ENCODE results near the gene PRAMEF13.
"Not testable (repeated sequence)": the region's sequence is repeated elsewhere in the genome, so short reads cannot be mapped to it uniquely, and the experiment has no call there.

The PRAMEF13 gene, protein sequence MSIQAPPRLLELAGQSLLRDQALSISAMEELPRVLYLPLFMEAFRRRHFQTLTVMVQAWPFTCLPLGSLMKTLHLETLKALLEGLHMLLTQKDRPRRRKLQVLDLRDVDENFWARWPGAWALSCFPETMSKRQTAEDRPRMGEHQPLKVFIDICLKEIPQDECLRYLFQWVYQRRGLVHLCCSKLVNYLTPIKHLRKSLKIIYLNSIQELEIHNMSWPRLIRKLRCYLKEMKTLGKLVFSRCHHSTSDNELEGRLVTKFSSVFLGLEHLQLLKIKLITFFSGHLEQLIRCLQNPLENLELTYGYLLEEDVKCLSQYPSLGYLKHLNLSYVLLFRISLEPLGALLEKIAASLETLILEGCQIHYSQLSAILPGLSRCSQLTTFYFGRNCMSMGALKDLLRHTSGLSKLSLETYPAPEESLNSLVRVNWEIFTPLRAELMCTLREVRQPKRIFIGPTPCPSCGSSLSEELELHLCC

DNA sequence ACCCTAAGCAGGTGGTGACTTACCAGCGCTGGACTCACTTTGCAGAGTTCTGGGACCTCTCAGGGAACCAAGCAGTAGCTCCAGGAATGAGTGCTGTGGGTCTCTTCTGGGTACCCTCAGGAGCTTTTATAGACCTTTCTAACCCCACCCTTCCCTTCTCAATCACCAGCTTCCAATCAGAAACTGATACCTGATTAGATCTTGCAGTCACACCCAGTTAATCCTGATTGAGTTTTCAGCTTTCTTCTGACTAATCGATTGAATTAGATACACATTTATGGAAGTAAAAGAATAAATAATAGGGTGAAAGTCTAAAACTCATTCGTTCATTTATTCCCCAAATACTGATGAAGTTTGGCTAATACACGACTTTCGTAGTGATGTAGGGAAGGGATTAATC, at the start of gene PRAMEF13:
Gene PRAMEF13 (minus strand): TSS at position 101 of the 400 bp plus-strand sequence. CDS start 1,820 bp downstream, outside the sequence.
- not testable (repeated sequence) for DNase-seq

DNA sequence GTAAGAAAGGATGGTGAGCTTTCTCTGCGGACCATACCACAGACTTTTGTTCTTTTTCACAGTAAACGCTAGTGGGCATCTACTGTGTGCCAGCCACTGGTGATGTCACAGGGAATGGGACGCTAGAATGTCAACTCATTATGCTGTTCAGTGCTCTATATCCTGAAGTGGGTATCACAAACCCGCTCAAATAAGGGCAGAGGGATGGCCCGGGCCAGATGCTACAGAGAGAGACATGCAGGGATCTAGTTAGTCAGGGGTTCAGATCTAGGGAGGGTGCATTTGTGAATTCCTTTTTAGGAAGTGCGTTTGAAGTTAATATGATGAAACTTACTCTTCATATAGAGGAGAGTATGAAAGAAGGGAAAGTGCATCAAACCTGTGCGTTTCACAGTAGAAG, 45.9 kb upstream of the PRAMEF13 start:
- DNase-seq, result not testable (repeated sequence)

DNA sequence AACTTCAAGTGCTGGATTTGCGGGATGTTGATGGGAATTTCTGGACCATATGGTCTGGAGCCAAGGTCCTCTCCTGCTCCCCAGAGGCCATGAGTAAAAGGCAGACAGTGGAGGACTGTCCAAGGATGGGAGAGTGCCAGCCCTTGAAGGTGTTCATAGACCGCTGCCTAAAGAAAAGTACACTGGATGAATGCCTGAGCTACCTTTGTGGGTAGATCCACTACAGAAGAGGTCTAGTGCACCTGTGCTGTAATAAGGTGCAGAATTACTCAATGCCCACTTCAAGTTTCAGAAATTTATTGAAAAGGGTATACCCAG, 45.3 kb upstream of the PRAMEF13 start:
- DNase-seq, result not testable (repeated sequence)

DNA sequence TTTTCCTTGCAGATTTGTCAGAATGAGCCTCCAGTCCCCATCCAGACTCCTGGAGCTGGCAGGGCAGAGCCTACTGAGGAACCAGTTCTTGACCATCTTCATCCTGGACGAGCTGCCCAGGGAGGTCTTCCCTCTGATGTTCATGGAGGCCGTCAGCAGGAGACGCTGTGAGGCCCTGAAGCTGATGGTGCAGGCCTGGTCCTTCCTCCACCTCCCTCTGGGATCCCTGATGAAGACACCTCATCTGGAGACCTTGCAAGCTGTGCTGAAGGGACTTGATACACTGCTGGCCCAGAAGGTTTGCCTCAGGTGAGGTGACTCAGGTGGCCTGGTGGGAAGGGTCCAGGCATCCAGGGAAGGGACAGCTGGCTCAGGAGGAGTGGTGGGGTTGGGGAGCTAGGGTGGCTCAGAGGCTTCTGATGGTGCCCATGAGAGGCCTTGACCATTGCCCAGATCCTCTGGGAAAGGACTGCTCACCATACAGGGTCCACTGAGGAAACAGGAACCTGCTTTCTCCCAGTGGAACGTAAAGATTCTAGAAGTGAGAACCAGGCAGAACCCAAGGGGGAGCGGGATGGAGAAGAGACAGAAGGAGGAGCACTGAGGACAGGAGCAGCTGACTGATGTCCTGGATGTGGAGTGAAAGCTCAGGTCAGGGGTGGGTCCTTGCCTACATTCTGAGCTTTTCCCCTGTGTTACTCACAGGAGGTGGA, 44.8 kb upstream of the PRAMEF13 start:
- DNase-seq, result not testable (repeated sequence)

DNA sequence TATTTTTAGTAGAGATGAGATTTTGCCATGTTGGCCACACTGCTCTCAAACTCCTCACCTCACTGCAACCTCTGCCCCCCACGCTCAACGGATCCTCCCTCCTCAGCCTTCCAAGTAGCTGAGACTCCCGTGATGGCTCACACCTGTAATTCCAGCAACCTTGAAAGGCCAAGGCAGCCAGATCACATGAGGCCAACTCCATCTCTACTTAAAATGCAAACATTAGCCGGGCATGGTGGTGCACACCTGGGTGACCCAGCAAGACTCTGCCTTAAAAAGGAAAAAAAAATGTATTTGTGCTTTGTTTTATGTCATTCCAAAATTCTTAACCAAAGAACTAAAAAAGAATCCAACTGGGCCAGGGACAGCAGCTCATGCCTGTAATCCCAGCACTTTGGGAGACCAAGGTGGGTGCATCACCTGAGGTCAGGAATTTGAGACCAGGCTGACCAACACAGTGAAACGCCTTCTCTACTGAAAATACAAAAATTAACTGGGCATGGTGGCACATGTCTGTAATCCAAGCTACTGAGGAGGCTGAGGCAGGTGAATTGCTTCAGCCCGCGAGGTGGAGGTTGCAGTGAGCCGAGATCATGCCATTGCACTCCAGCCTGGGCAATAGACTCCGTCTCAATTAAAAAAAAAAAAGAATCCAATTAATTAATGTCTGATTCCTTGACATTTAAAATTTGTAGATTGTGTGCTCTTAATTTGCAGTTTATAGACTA, 42.5 kb upstream of the PRAMEF13 start:
- DNase-seq, result not testable (repeated sequence)

DNA sequence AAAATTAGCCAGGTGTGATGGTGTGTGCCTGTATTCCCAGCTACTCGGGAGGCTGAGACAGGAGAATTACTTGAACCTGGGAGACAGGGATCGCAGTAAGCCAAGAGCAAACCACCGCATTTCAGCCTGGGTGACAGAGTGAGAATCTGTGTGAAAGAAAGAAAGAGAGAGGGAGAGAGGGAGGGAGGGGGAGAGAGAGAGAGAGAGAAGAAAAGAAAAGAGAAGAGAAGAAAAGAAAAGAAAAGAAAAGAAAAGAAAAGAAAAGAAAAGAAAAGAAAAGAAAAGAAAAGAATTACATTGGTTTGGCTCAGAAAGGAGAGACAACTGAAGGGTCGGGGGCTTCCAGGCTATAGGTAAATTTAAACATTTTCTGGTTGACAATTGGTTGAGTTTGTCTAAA, 38.4 kb upstream of the PRAMEF13 start:
- DNase-seq, result not testable (repeated sequence)

DNA sequence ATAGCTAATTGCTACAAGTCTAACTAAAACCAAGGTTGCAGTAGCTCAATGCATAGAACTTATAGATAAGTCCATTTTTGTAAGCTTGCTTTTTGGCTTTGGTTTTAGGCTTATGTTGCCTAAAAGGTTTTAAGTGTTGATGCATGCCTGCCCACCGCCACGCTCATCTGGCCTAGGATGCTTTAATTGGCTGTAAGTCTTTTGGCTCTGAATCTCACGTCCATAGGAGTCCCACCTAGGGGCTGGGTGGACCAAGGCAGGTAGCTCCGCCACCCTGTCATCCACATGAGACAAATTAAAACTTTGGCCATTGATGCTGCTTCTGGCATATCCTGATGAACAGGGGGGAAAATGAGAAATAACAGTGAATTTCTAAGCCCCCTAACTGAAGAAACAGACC, 36.4 kb upstream of the PRAMEF13 start:
- not testable (repeated sequence) for DNase-seq

DNA sequence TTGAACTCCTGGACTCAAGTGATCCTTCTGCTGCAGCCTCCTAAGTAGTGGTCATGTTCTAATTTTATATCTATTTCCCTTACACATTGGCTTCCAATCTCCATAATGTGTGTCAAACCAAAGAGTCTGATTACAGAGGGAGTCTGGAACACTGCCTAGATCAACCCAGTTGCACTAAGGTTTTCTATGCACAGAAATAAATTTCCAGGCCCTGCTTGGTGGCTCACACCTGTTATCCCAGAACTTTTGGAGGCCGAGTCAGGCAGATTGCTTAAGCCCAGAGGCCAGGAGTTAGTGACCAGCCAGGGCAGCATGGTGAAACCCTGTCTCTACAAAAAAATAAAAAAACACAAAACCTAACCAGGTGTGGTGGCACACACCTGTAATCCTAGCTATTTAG, 32.8 kb upstream of the PRAMEF13 start:
- not testable (repeated sequence) for DNase-seq

DNA sequence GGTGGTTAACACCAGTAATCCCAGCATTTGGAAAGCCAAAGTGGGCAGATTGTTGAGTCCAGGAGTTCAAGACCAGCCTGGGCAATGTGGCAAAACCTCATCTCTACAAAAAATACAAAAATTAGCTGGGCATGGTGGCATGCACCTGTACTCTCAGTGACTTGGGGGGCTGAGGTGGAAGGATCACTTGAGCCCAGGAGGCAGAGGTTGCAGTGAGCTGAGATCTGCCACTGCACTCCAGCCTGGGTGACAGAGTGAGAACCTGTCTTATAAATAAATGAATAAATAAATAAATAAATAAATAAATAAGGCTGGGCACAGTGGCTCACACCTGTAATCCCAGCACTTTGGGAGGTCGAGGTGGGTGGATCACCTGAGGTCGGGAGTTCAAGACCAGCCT, 30.8 kb upstream of the PRAMEF13 start:
- not testable (repeated sequence) for DNase-seq

DNA sequence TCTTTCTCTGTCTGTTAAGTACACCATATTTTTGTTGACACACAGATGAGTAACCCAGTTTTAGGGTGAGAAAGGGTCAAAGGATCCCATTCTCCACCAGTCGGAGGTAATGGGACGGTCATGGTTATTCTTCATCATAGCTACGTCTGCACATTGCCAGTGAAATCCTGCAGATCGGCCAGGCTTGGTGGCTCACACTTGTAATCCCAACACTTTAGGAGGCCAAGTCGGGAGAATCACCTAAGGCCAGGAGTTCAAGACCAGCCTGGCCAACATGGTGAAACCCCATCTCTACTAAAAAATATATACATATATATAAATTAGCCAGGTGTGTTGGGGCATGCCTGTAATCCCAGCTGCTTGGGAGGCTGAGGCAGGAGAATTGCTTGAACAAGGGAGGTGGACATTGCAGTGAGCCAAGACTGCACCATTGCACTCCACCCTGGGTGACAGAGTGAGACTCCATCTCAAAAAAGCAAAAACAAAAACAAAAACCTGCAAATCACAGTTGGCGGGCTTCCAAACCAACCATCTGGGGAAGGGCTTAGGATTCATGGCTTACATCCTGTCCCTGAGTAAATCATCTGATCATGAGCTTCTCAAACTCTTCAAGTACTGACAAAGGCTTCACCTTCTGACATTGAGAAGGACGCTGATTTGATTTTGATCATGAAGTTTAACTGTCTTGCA, 30.0 kb upstream of the PRAMEF13 start:
- not testable (repeated sequence) for DNase-seq

DNA sequence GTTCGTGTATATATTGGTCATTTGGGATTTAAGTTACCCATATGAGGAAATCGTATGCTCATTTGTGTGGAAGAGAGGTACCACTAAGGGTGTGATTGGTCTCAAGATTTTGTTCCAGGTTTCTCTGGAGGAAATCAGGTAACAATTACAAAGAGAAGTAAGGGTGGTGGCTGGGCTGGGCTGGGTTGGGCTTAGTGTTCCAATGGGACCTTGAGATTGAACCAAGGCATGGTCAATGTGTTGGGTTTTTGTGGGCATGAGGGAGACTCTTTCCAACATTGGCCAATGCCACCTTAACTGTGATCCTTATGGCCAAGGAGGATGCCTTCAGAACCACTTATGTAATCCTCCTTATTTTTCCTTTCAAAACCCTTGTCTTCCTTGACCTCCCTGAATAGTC, 29.4 kb upstream of the PRAMEF13 start:
- not testable (repeated sequence) for DNase-seq

DNA sequence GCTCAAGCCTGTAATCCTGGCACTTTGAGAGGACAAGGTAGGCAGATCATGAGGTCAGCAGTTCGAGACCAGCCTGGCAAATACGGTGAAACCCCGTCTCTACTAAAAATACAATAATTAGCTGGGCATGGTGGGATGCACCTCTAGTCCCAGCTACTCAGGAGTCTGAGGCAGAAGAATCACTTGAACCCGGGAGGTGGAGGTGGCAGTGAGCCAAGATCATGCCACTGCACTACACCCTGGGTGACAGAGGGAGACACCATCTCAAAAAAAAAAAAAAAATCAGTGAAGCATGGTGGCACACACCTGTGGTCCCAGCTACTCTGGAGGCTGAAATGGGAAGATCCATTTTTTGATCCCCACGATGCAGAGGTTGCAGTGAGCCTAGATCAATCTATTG, 28.9 kb upstream of the PRAMEF13 start:
- DNase-seq, result not testable (repeated sequence)

DNA sequence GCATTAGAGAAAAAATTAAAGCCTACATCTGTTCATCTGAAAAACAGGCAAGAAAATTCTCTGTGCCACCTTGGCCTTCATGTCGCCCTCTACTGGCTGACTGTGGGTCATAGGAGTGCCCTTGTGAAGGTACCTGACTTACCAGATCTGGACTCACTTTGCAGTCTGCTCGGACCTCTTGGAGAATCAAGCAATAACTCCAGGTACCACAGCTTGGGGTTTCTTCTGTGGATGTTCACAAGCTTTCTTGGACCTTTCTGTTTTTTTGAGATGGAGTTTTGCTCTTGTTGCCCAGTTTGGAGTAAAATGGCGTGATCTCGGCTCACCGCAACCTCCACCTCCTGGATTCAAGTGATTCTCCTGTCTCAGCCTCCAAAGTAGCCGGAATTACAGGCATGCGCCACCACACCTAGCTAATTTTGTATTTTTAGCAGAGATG, 27.2 kb upstream of the PRAMEF13 start:
- no peak for DNase-seq

DNA sequence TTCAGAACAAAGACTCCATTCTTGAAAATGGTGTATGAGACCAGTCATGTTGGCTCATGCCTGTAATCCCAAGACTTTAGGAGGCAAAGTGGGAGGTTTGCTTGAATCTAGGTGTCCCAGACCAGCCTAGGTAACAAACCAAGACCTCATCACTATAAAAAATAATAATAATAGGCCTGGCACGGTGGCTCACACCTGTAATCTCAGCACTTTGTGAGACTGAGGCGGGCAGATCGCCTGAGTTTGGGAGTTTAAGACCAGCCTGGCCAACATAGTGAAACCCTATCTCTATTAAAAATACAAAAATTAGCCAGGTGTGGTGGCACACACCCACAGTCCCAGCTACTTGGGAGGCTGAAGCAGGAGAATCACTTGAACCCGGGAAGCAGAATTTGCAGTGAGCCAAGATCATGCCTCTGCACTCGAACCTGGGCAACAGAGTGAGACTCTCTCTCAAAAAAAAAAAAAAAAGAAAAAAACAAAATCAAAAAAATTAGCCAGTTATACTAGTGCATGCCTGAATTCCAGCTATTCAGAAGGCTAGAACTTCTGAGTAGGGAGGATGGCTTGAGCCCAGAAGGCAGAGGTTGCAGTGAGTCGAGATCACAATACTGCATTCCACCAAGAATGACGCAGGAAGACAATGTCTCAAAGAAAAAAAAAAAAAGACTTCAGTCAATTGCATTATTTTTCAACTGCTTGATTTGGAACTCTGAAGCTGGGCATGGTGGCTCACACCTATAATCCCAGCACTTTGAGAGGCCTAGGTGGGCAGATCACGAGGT, 26.3 kb upstream of the PRAMEF13 start:
- not testable (repeated sequence) for DNase-seq

DNA sequence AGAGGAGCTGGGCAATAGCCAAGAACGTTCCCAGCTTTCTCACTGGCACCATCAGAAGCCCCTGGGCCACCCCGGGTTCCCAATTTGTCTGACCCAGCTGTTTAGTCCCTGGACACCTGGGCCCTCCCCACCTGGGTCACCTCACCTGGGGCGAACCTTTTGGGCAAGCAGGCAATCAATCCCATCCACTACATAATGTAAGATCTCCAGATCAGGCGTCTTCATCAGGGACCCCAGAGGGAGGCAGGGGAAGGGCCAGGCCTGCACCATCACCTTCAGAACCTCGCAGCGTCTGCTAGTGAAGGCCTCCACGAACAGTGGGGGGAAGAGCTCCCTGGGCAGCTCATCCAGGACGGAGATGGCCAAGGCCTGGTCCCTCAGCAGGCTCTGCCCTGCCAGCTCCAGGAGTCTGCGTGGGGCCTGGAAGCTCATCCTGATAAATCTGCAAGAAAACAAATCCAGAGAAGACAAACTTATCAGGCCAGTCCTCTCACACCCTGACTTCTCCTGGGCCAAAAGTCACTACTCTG, 24.5 kb upstream of the PRAMEF13 start, which contains the start of gene PRAMEF18:
Gene PRAMEF18 (minus strand): TSS at position 480 of the 530 bp plus-strand sequence. CDS start 48 bp downstream, at position 432.
- DNase-seq, result not testable (repeated sequence)

DNA sequence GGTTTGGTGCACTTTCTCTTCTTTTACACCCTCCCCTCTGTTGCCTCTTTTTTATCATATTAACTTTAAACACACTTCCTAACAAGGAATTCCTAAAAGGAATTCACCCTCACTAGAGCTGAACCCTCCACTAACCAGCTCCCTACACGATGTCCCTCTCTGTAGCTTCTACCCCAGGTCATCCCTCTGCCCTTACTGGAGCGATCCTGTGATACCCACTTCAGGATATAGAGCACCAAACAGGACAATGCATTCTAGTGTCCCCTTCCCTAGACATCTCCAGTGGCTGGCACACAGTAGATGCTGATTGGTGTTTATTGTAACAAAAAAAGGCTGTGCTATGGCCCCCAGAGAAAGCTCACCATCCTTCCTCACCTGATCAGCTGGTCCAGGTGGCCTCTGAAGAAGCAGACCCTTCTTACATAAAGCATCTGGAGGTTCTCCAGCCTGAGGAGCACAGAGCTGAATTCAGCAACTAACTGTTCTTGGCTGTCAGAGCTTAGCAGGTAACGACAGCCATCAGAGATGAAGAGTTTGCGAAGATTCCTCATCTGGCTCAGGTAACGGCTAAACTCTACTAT, 23.4 kb upstream of the PRAMEF13 start:
- no peak for DNase-seq

DNA sequence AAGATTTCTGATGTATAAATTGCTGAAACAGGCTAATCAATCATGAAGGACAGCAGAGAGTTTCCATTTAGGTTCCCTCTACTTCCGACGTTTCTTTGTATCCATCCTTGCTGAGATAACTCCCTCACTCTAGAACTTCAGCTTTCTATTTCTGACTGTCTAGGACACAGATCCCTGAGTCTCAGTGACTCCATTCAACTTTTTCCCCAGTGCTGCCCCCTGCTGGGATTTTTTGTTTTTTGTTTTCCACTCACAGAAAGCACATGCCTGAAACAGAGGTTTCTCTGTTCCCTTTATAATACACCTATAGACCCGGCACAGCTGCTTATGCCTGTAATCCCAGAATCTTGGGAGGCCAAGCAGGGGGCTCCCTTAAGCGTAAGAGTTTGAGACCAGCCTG, 21.6 kb upstream of the PRAMEF13 start:
- not testable (repeated sequence) for DNase-seq

DNA sequence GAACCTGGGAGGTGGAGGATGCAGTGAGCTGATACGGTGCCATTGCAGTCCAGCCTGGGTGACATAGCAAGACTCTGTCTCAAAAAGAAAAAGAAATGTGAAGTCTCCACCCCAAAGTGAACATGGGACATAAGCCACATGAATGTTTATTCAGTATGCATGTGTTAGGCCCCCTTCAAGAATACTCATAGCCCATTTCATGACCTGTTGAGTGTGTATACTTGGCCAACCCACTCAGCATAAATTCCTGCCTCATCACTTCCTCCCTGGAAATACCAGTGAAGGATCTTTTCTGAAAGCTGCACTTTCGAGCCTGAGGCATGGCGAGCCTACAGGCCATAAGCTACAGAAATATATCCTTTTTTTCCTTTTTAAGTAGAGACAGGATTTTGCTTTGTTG, 18.0 kb upstream of the PRAMEF13 start:
- not testable (repeated sequence) for DNase-seq

DNA sequence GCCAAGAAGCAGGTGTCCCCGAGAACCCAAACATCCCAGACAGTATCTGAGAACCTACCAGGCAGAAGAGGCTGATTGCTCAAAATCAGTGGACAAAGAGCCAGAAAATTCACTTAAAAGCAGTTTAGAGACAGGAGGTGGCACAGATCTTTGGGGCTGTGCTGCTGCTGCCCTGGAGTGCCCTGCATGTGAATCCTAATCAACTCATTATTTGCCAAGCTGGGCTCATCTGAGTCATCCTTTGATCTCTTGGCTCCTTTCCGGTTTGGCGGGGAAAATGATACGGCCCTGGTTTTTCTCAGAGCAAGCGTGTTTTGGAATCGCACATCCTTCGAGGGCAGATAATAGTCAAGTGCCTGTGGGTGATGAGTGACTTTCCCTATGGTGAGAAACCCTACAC, 15.4 kb upstream of the PRAMEF13 start:
- DNase-seq, result not testable (repeated sequence)

DNA sequence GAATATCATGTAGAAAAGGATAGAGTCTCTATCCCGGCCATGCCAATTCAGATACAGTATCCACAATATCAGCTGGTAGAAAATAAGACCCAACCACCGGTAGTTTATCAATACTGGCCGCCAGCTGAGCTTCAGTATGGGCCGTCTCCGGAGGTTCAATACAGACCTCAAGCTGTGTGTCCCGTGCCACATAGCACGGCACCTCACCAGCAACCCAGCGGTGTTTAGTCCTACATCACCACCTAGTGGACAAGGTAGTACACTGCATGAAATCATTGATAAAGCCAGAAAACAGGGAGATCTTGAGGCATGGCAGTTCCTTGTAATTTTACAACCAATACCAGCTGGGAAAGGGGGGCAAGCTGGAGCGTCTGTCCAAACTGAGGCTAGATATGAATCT, 7.5 kb upstream of the PRAMEF13 start:
- not testable (repeated sequence) for DNase-seq

DNA sequence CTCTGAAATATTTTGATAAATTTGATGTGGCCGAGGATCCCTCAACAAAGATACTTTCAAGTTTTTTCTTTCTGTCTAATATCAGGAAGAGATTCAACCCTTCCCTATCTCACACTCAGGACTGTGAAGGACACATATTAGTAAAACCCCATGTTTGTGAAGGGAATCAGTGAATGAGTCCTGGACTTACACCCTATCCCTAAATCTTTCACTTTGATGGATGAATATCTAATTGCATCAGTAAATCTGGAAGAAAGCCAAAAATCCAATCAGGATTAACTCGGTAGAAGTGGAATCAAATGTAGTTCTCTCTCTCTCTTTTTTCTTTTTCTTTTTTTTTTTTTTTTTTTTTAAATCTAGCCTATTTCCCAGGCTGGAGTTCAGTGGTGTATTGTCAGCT, 29.7 kb downstream of the PRAMEF13 start, which contains the start of gene PRAMEF9:
Gene PRAMEF9 (plus strand): TSS at position 301 of the 400 bp plus-strand sequence. CDS start 3,433 bp downstream, outside the sequence.
- DNase-seq, result not testable (repeated sequence)
